HepG2 (cell line): ENCODE data around the gene CHRD. TPM values are rescaled to one million over a fixed set of nuclear protein-coding genes. Genes with fewer than 3 reads are reported as not detected.
A peak's percentile ranks its signal among the peaks of the same experiment; 100 is the strongest.

Source experiments
- CBFB ChIP-seq: sonication (generic); formaldehyde crosslinking; IDR thresholded peaks from 2 replicates; pipeline ENCODE4 v1.4.0; 2020; ENCODE audit warnings: missing genetic modification reagents
- ELF3 ChIP-seq: IDR thresholded peaks from 2 replicates; pipeline ENCODE4 v1.6.1; 2016; ENCODE audit warnings: missing genetic modification reagents, missing compliant biosample characterization
- EP300 ChIP-seq, 3 experiments: sonication (generic) in 1 of 3; formaldehyde crosslinking in 1 of 3; IDR thresholded peaks; 2 replicates each; pipeline versions ENCODE4 v1.5.1 to v1.6.1; 2011 to 2020; ENCODE audit warnings: low read depth in 2 of 3, low read length in 2 of 3, borderline replicate concordance in 1 of 3, improper control_type of control experiment in 1 of 3, mild to moderate bottlenecking in 1 of 3, missing genetic modification reagents in 1 of 3, moderate library complexity in 1 of 3
- FOSL1 ChIP-seq: sonication (generic); formaldehyde crosslinking; IDR thresholded peaks from 2 replicates; pipeline ENCODE4 v1.9.0; 2021; ENCODE audit warnings: missing genetic modification reagents, borderline replicate concordance
- KLF13 ChIP-seq: sonication (generic); formaldehyde crosslinking; IDR thresholded peaks from 2 replicates; pipeline ENCODE4 v1.4.0; 2020; ENCODE audit warnings: mild to moderate bottlenecking, missing genetic modification reagents
- KLF9 ChIP-seq: IDR thresholded peaks from 2 replicates; pipeline ENCODE4 v1.6.1; 2016; ENCODE audit warnings: low read depth
- NCOA1 ChIP-seq: sonication (generic); formaldehyde crosslinking; IDR thresholded peaks from 2 replicates; pipeline ENCODE4 v1.9.0; 2021; ENCODE audit warnings: missing genetic modification reagents
- NCOA5 ChIP-seq: sonication (generic); formaldehyde crosslinking; IDR thresholded peaks from 2 replicates; pipeline ENCODE4 v1.4.0; 2020; ENCODE audit warnings: missing genetic modification reagents
- NR2C2 ChIP-seq: sonication (generic); formaldehyde crosslinking; IDR thresholded peaks from 2 replicates; pipeline ENCODE4 v1.4.0; 2020; ENCODE audit warnings: missing genetic modification reagents, mild to moderate bottlenecking, moderate library complexity, borderline replicate concordance
- NR2F1 ChIP-seq, 2 experiments: fragments of 450-650 bp in 1 of 2; formaldehyde crosslinking in 1 of 2; IDR thresholded peaks; 2 replicates each; pipeline versions ENCODE4 v1.5.0 to v1.6.1; 2016 to 2020; ENCODE audit warnings: mild to moderate bottlenecking in 1 of 2, missing compliant biosample characterization in 1 of 2, missing genetic modification reagents in 1 of 2, moderate library complexity in 1 of 2
- PRDM15 ChIP-seq: sonication (generic); formaldehyde crosslinking; IDR thresholded peaks from 2 replicates; pipeline ENCODE4 v1.4.0; 2020; ENCODE audit warnings: missing genetic modification reagents
- RELA ChIP-seq: sonication (generic); formaldehyde crosslinking; IDR thresholded peaks from 2 replicates; pipeline ENCODE4 v1.4.0; 2020; ENCODE audit warnings: missing genetic modification reagents
- STAT5B ChIP-seq: sonication (generic); formaldehyde crosslinking; IDR thresholded peaks from 2 replicates; pipeline ENCODE4 v1.4.0; 2020; ENCODE audit warnings: missing genetic modification reagents
- TCF12 ChIP-seq, 2 experiments: fragments of 450-650 bp in 1 of 2; sonication (generic) in 1 of 2; formaldehyde crosslinking in 1 of 2; IDR thresholded peaks; 2 replicates each; pipeline versions ENCODE4 v1.6.1 to v1.8.0; 2017 to 2022; ENCODE audit warnings: antibody characterized with exemption in 1 of 2, mild to moderate bottlenecking in 1 of 2, missing genetic modification reagents in 1 of 2, moderate library complexity in 1 of 2
- TEAD3 ChIP-seq: optimal IDR thresholded peaks from 2 replicates; pipeline ENCODE3; 2016; ENCODE audit warnings: borderline replicate concordance
- TGIF2 ChIP-seq: IDR thresholded peaks from 2 replicates; pipeline ENCODE4 v1.6.1; 2016; ENCODE audit warnings: control low read depth, missing compliant biosample characterization
- THYN1 ChIP-seq: sonication (generic); formaldehyde crosslinking; IDR thresholded peaks from 2 replicates; pipeline ENCODE4 v1.8.1; 2023; ENCODE audit warnings: low read depth, mild to moderate bottlenecking, moderate library complexity, missing genetic modification reagents, borderline replicate concordance
- TP53 ChIP-seq: sonication (generic); formaldehyde crosslinking; conservative IDR thresholded peaks from 2 replicates; pipeline ENCODE4 v1.4.0; 2020; ENCODE audit warnings: missing genetic modification reagents
- TSC22D2 ChIP-seq: sonication (generic); formaldehyde crosslinking; IDR thresholded peaks from 2 replicates; pipeline ENCODE4 v1.5.1; 2020; ENCODE audit warnings: missing genetic modification reagents, mild to moderate bottlenecking, borderline replicate concordance
- ZFY ChIP-seq: sonication (generic); formaldehyde crosslinking; IDR thresholded peaks from 2 replicates; pipeline ENCODE4 v1.4.0; 2020; ENCODE audit warnings: missing genetic modification reagents
- ZNF205 ChIP-seq: IDR thresholded peaks from 2 replicates; pipeline ENCODE4 v1.6.1; 2018; ENCODE audit warnings: missing biosample characterization, missing genetic modification reagents
- ZNF256 ChIP-seq: sonication (generic); formaldehyde crosslinking; conservative IDR thresholded peaks from 2 replicates; pipeline ENCODE4 v1.4.0; 2020; ENCODE audit warnings: missing genetic modification reagents
- ZNF589 ChIP-seq: sonication (generic); formaldehyde crosslinking; conservative IDR thresholded peaks from 2 replicates; pipeline ENCODE4 v1.8.0; 2022; ENCODE audit warnings: mild to moderate bottlenecking, moderate library complexity, missing genetic modification reagents
- polyA plus RNA-seq, 8 experiments: library from polyadenylated mRNA; depleted of rRNA in 3 of 8; stranded (reverse) in 7 of 8; unstranded in 1 of 8; fragments of >200 nt; fragmentation: Illumina TruSeq in 4 of 8; extraction: Trizol in 4 of 8; gene quantifications; 2 replicates each; pipeline versions ENCODE4 v1.2.1 to v1.2.3, GENCODE V29; 2011 to 2016; ENCODE audit warnings: low read depth in 4 of 8, missing spikeins in 1 of 8, mixed read lengths in 1 of 8; ENCODE audit not compliant: insufficient read depth in 1 of 8
- total RNA-seq, 5 experiments: library from RNA; depleted of rRNA; stranded (reverse); fragments of >200 nt; fragmentation: Illumina TruSeq; extraction: Trizol; gene quantifications; 2 replicates each; pipeline ENCODE4 v1.2.3, GENCODE V29; 2016; ENCODE audit warnings: low read depth in 1 of 5
- TF ChIP-seq, protein P1 (sequence below): sonication (generic); formaldehyde crosslinking; conservative IDR thresholded peaks from 2 replicates; pipeline ENCODE4 v1.4.0; 2020; ENCODE audit warnings: missing genetic modification reagents
- TF ChIP-seq, protein P2 (sequence below): sonication (generic); formaldehyde crosslinking; IDR thresholded peaks from 2 replicates; pipeline ENCODE4 v1.4.0; 2020; ENCODE audit warnings: missing genetic modification reagents

The CHRD gene
- total and polyA plus RNA-seq, 2 of the 13 experiments (the other 11 are each of a cell fraction or from before 2014, with no cell fraction given) = 22.2 to 35.2 TPM

GRCh38 chr3:184362668-184363546, 16.9 kb upstream of the CHRD start (continued):
- TF ChIP-seq, protein P1, sequence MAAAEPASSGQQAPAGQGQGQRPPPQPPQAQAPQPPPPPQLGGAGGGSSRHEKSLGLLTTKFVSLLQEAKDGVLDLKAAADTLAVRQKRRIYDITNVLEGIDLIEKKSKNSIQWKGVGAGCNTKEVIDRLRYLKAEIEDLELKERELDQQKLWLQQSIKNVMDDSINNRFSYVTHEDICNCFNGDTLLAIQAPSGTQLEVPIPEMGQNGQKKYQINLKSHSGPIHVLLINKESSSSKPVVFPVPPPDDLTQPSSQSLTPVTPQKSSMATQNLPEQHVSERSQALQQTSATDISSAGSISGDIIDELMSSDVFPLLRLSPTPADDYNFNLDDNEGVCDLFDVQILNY (CRISPR knock-in tag) = no peak; the same call in 1 of the 2 replicates
- TF ChIP-seq KLF13 (CRISPR knock-in tag) (no peak), THYN1 (CRISPR knock-in tag) (no peak), TSC22D2 (peak; percentile 71; the same call in 1 of the 2 replicates), EP300 (IDR thresholded peaks at IDR 0.05; ENCODE audit: low read depth in 2 of 2, low read length in 2 of 2) (peak; percentile 9 to 39; a peak in 1 of 4 replicates), EP300 (CRISPR knock-in tag; IDR thresholded peaks at IDR 0.05; ENCODE audit: borderline replicate concordance) (peak; percentile 19; the same call in 1 of the 2 replicates), ZNF589 (CRISPR knock-in tag) (no peak), TP53 (no peak; the same call in 1 of the 2 replicates), ZNF256 (CRISPR knock-in tag) (no peak), TCF12 (IDR thresholded peaks at IDR 0.05) (no peak), TCF12 (CRISPR knock-in tag; IDR thresholded peaks at IDR 0.05) (no peak; the same call in 1 of the 2 replicates), STAT5B (CRISPR knock-in tag) (no peak), FOSL1 (no peak), CBFB (CRISPR knock-in tag) (peak; percentile 72; the same call in 1 of the 2 replicates), NR2C2 (peak; percentile 96), ZFY (CRISPR knock-in tag) (peak; percentile 90), ZNF205 (CRISPR knock-in tag) (peak; percentile 74; the same call in 1 of the 2 replicates), PRDM15 (CRISPR knock-in tag) (no peak), TGIF2 (no peak), TEAD3 (peak; percentile 91), ELF3 (CRISPR knock-in tag) (peak; percentile 76), NR2F1 (CRISPR knock-in tag; IDR thresholded peaks at IDR 0.05) (peak; percentile 30 to 83; a peak in 3 of 4 replicates), RELA (CRISPR knock-in tag) (no peak; the same call in 1 of the 2 replicates), NCOA5 (CRISPR knock-in tag) (no peak), KLF9 (CRISPR knock-in tag) (0 out of 2 replicates have a peak, but pooled peaks have one; percentile 30), NCOA1 (CRISPR knock-in tag) (peak; percentile 81; the same call in 1 of the 2 replicates)
- TF ChIP-seq, protein P2, sequence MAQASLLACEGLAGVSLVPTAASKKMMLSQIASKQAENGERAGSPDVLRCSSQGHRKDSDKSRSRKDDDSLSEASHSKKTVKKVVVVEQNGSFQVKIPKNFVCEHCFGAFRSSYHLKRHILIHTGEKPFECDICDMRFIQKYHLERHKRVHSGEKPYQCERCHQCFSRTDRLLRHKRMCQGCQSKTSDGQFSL (CRISPR knock-in tag) = no peak
